Measurements from ENCODE around the gene TBC1D22B.

TBC1D22B gene

GRCh38 chr6:37222125-37222967, 35.2 kb upstream of the TBC1D22B start:
- no peaks in the 10 kb centered on the region for H3K9me3 ChIP-seq (ENCODE audit: control insufficient read depth, insufficient read depth, low read length)
- no peaks in the 10 kb centered on the region for H3K27me3 ChIP-seq (ENCODE audit: control insufficient read depth, insufficient read depth, low read length)
- no CpG with 5 or more reads among the region's 39 CpGs for WGBS (ENCODE audit: insufficient coverage, insufficient read length)
- H3K4me1 ChIP-seq (ENCODE audit: control insufficient read depth, insufficient read depth, low read length), result no peaks in the 10 kb centered on the region
- DNase-seq (ENCODE audit: low read depth, low spot score), result peak; percentile 93
- peak overlapping the region; percentile 47; the same call in 1 of the 2 replicates for H3K4me3 ChIP-seq (ENCODE audit: low read length)
- no peak overlapping the region for H3K27ac ChIP-seq (ENCODE audit: low read length)
- no peaks in the 10 kb centered on the region for H3K36me3 ChIP-seq (ENCODE audit: control insufficient read depth, insufficient read depth, low read length)

- H3K4me3 ChIP-seq (ENCODE audit: low read length), result no peak overlapping the region
- no peaks in the 10 kb centered on the region for H3K9me3 ChIP-seq (ENCODE audit: control insufficient read depth, insufficient read depth, low read length)
- H3K27ac ChIP-seq (ENCODE audit: low read length), result no peak overlapping the region
- H3K36me3 ChIP-seq (ENCODE audit: control insufficient read depth, insufficient read depth, low read length), result no peaks in the 10 kb centered on the region
- no peak for DNase-seq (ENCODE audit: low read depth, low spot score)
- no peaks in the 10 kb centered on the region for H3K27me3 ChIP-seq (ENCODE audit: control insufficient read depth, insufficient read depth, low read length)
- H3K4me1 ChIP-seq (ENCODE audit: control insufficient read depth, insufficient read depth, low read length), result no peaks in the 10 kb centered on the region
Observed at GRCh38 chr6:37222992-37223391, 34.6 kb upstream of the TBC1D22B start.

GRCh38 chr6:37225350-37226169, 32.0 kb upstream of the TBC1D22B start:
- Histone ChIP-seq H3K9me3 (ENCODE audit: control insufficient read depth, insufficient read depth, low read length) (no peaks in the 10 kb centered on the region), H3K4me3 (ENCODE audit: low read length) (no peak overlapping the region), H3K36me3 (ENCODE audit: control insufficient read depth, insufficient read depth, low read length) (no peaks in the 10 kb centered on the region), H3K4me1 (ENCODE audit: control insufficient read depth, insufficient read depth, low read length) (no peaks in the 10 kb centered on the region), H3K27me3 (ENCODE audit: control insufficient read depth, insufficient read depth, low read length) (no peaks in the 10 kb centered on the region), H3K27ac (ENCODE audit: low read length) (no peak overlapping the region)
- WGBS (ENCODE audit: insufficient coverage, insufficient read length), result no CpG with 5 or more reads among the region's 5 CpGs
- DNase-seq (ENCODE audit: low read depth, low spot score), result no peak

- H3K4me1 ChIP-seq (ENCODE audit: control insufficient read depth, insufficient read depth, low read length), result no peaks in the 10 kb centered on the region
- H3K27ac ChIP-seq (ENCODE audit: low read length), result no peak overlapping the region
- no peak overlapping the region for H3K4me3 ChIP-seq (ENCODE audit: low read length)
- no CpG with 5 or more reads among the region's 6 CpGs for WGBS (ENCODE audit: insufficient coverage, insufficient read length)
- H3K9me3 ChIP-seq (ENCODE audit: control insufficient read depth, insufficient read depth, low read length), result no peaks in the 10 kb centered on the region
- H3K27me3 ChIP-seq (ENCODE audit: control insufficient read depth, insufficient read depth, low read length), result no peaks in the 10 kb centered on the region
- no peak for DNase-seq (ENCODE audit: low read depth, low spot score)
- no peaks in the 10 kb centered on the region for H3K36me3 ChIP-seq (ENCODE audit: control insufficient read depth, insufficient read depth, low read length)
Observed at GRCh38 chr6:37230104-37230503, 27.5 kb upstream of the TBC1D22B start.

- WGBS (ENCODE audit: insufficient coverage, insufficient read length), result no CpG with 5 or more reads among the region's 5 CpGs
- Histone ChIP-seq H3K4me3 (ENCODE audit: low read length) (no peak overlapping the region), H3K36me3 (ENCODE audit: control insufficient read depth, insufficient read depth, low read length) (no peaks in the 10 kb centered on the region), H3K9me3 (ENCODE audit: control insufficient read depth, insufficient read depth, low read length) (no peaks in the 10 kb centered on the region), H3K27ac (ENCODE audit: low read length) (no peak overlapping the region), H3K27me3 (ENCODE audit: control insufficient read depth, insufficient read depth, low read length) (no peaks in the 10 kb centered on the region), H3K4me1 (ENCODE audit: control insufficient read depth, insufficient read depth, low read length) (no peaks in the 10 kb centered on the region)
- no peak for DNase-seq (ENCODE audit: low read depth, low spot score)
Observed at GRCh38 chr6:37232430-37233017, 25.0 kb upstream of the TBC1D22B start.

- H3K4me3 ChIP-seq (ENCODE audit: low read length), result no peak overlapping the region
- no peaks in the 10 kb centered on the region for H3K27me3 ChIP-seq (ENCODE audit: control insufficient read depth, insufficient read depth, low read length)
- WGBS (ENCODE audit: insufficient coverage, insufficient read length), result no CpG with 5 or more reads among the region's 7 CpGs
Observed at GRCh38 chr6:37233541-37233940, 24.0 kb upstream of the TBC1D22B start.

GRCh38 chr6:37236921-37237320, 20.7 kb upstream of the TBC1D22B start:
- Histone ChIP-seq H3K9me3 (ENCODE audit: control insufficient read depth, insufficient read depth, low read length) (no peaks in the 10 kb centered on the region), H3K4me1 (ENCODE audit: control insufficient read depth, insufficient read depth, low read length) (no peaks in the 10 kb centered on the region), H3K27ac (ENCODE audit: low read length) (no peak overlapping the region), H3K27me3 (ENCODE audit: control insufficient read depth, insufficient read depth, low read length) (no peaks in the 10 kb centered on the region), H3K36me3 (ENCODE audit: control insufficient read depth, insufficient read depth, low read length) (no peaks in the 10 kb centered on the region), H3K4me3 (ENCODE audit: low read length) (no peak overlapping the region)
- WGBS (ENCODE audit: insufficient coverage, insufficient read length), result no CpG with 5 or more reads among the region's 2 CpGs
- no peak for DNase-seq (ENCODE audit: low read depth, low spot score)

More at GRCh38 chr6:37233541-37233940, 24.0 kb upstream of the TBC1D22B start:
- H3K27ac ChIP-seq (ENCODE audit: low read length), result no peak overlapping the region
- H3K4me1 ChIP-seq (ENCODE audit: control insufficient read depth, insufficient read depth, low read length), result no peaks in the 10 kb centered on the region
- no peaks in the 10 kb centered on the region for H3K9me3 ChIP-seq (ENCODE audit: control insufficient read depth, insufficient read depth, low read length)
- no peak for DNase-seq (ENCODE audit: low read depth, low spot score)
- no peaks in the 10 kb centered on the region for H3K36me3 ChIP-seq (ENCODE audit: control insufficient read depth, insufficient read depth, low read length)

GRCh38 chr6:37237789-37238188, 19.8 kb upstream of the TBC1D22B start:
- Histone ChIP-seq H3K9me3 (ENCODE audit: control insufficient read depth, insufficient read depth, low read length) (no peaks in the 10 kb centered on the region), H3K4me1 (ENCODE audit: control insufficient read depth, insufficient read depth, low read length) (no peaks in the 10 kb centered on the region), H3K27me3 (ENCODE audit: control insufficient read depth, insufficient read depth, low read length) (no peaks in the 10 kb centered on the region), H3K4me3 (ENCODE audit: low read length) (no peak overlapping the region), H3K27ac (ENCODE audit: low read length) (no peak overlapping the region), H3K36me3 (ENCODE audit: control insufficient read depth, insufficient read depth, low read length) (no peaks in the 10 kb centered on the region)
- DNase-seq (ENCODE audit: low read depth, low spot score), result no peak

- no peak for DNase-seq (ENCODE audit: low read depth, low spot score)
- Histone ChIP-seq H3K27me3 (ENCODE audit: control insufficient read depth, insufficient read depth, low read length) (no peaks in the 10 kb centered on the region), H3K4me1 (ENCODE audit: control insufficient read depth, insufficient read depth, low read length) (no peaks in the 10 kb centered on the region), H3K27ac (ENCODE audit: low read length) (no peak overlapping the region), H3K4me3 (ENCODE audit: low read length) (no peak overlapping the region), H3K36me3 (ENCODE audit: control insufficient read depth, insufficient read depth, low read length) (no peaks in the 10 kb centered on the region), H3K9me3 (ENCODE audit: control insufficient read depth, insufficient read depth, low read length) (no peaks in the 10 kb centered on the region)
- no CpG with 5 or more reads among the region's 1 CpG for WGBS (ENCODE audit: insufficient coverage, insufficient read length)
Observed at GRCh38 chr6:37238381-37238780, 19.2 kb upstream of the TBC1D22B start.

- H3K4me3 ChIP-seq (ENCODE audit: low read length), result no peak overlapping the region
Observed at GRCh38 chr6:37239526-37239925, 18.0 kb upstream of the TBC1D22B start.

More at GRCh38 chr6:37239526-37239925, 18.0 kb upstream of the TBC1D22B start:
- H3K9me3 ChIP-seq (ENCODE audit: control insufficient read depth, insufficient read depth, low read length), result no peaks in the 10 kb centered on the region
- DNase-seq (ENCODE audit: low read depth, low spot score), result no peak
- no peaks in the 10 kb centered on the region for H3K36me3 ChIP-seq (ENCODE audit: control insufficient read depth, insufficient read depth, low read length)
- H3K27me3 ChIP-seq (ENCODE audit: control insufficient read depth, insufficient read depth, low read length), result no peaks in the 10 kb centered on the region
- no peaks in the 10 kb centered on the region for H3K4me1 ChIP-seq (ENCODE audit: control insufficient read depth, insufficient read depth, low read length)
- no peak overlapping the region for H3K27ac ChIP-seq (ENCODE audit: low read length)
- no CpG with 5 or more reads among the region's 3 CpGs for WGBS (ENCODE audit: insufficient coverage, insufficient read length)

Data from iPS DF 6.9 (cell line).